Body of pancreas (tissue), 4 donors: ENCODE measurements around the gene SLC8A2. TPM values are rescaled to one million over a fixed set of nuclear protein-coding genes. Genes with fewer than 3 reads are reported as not detected.

Experiments
- ATAC-seq: fragments of 150-250 bp; one replicate; pipeline ENCODE4 v1.9.1; 2016
- DNase-seq, 4 donors: peaks; one replicate each; pipeline ENCODE4 v3.0.0-alpha.2; 2019
- H3K27ac ChIP-seq, 4 donors: fragments of 200-600 bp; sonication (generic); 1 replicate in 3 of 4; 2 replicates in 1 of 4; pipeline versions ENCODE4 v1.5.1 to v1.6.1; 2016 to 2019; ENCODE audit warnings: mild to moderate bottlenecking in 1 of 4, mixed read lengths in 1 of 4, moderate library complexity in 1 of 4
- H3K27me3 ChIP-seq, 2 donors: fragments of 200-600 bp; sonication (generic); one replicate each; pipeline ENCODE4 v1.6.0; 2016; ENCODE audit warnings: mild to moderate bottlenecking in 1 of 2
- H3K36me3 ChIP-seq, 2 donors: fragments of 200-600 bp; sonication (generic); replicated peaks in 1 of 2; 2 replicates each; pipeline ENCODE4 v1.5.1; 2016; ENCODE audit warnings: low read depth in 2 of 2; ENCODE audit not compliant: insufficient read depth in 1 of 2
- H3K4me1 ChIP-seq: fragments of 200-600 bp; sonication (generic); one replicate; pipeline ENCODE4 v1.6.0; 2016
- H3K4me3 ChIP-seq, 2 donors: fragments of 200-600 bp; sonication (generic); 1 replicate in 1 of 2; 2 replicates in 1 of 2; pipeline ENCODE4 v1.5.1; 2016 to 2019
- H3K9me3 ChIP-seq, 3 donors: fragments of 200-600 bp; sonication (generic); 1 replicate in 2 of 3; 2 replicates in 1 of 3; pipeline ENCODE4 v1.5.1; 2016
- CTCF ChIP-seq, 7 experiments: fragments of 450-650 bp in 4 of 7; fragments of 200-600 bp in 3 of 7; sonication (generic) in 3 of 7; IDR thresholded peaks; one replicate each; pipeline ENCODE4 v1.5.1; 2016 to 2019; ENCODE audit warnings: antibody characterized with exemption in 7 of 7
- POLR2A ChIP-seq, 3 donors: fragments of 450-650 bp; IDR thresholded peaks; one replicate each; pipeline ENCODE4 v1.6.1; 2016; ENCODE audit warnings: antibody characterized with exemption in 3 of 3, mild to moderate bottlenecking in 2 of 3
- WGBS, 2 donors: methylation state at CpG; one replicate each; pipeline ENCODE4 v1.1.5; 2017; 5-methylcytosine and 5-hydroxymethylcytosine counted together
- intact Hi-C: fragments of 100-400 bp; cut with DNase I; formaldehyde crosslinking; loops from one replicate; pipeline ENCODE4 v1.15.1; 2023
- total RNA-seq, 2 donors: library from RNA; depleted of rRNA; stranded (reverse); fragments of >200 nt; gene quantifications; one replicate each; pipeline ENCODE4 v1.1.0, GENCODE V29; 2016

SLC8A2 gene
- total RNA-seq, 2 donors from 2014 or later: 8.0 to 31.6 TPM

GRCh38 chr19:47481460-47482052 is 9.9 kb upstream of the SLC8A2 start:
- no peak for DNase-seq
- TF ChIP-seq POLR2A (IDR thresholded peaks at IDR 0.05): no peak
- TF ChIP-seq CTCF (IDR thresholded peaks at IDR 0.05): no peak
- peaks cover 20% of the 10 kb centered on the region for H3K4me1 ChIP-seq
- no peak overlapping the region for H3K4me3 ChIP-seq
- 90 to 93% methylated on average over 4 of the region's 4 CpGs for WGBS, 2 donors
- no peaks in the 10 kb centered on the region for H3K36me3 ChIP-seq
- H3K9me3 ChIP-seq: no peaks in the 10 kb centered on the region
- intact Hi-C loops: no loop called here
- no peak for ATAC-seq
- no peaks in the 10 kb centered on the region for H3K27me3 ChIP-seq
- H3K27ac ChIP-seq: no peak overlapping the region

- peaks cover 20% of the 10 kb centered on the region for H3K4me1 ChIP-seq
- no peaks in the 10 kb centered on the region for H3K9me3 ChIP-seq
- intact Hi-C loops: no loop called here
- ATAC-seq (no peak), DNase-seq (no peak)
- H3K27me3 ChIP-seq: no peaks in the 10 kb centered on the region
- no peaks in the 10 kb centered on the region for H3K36me3 ChIP-seq
- H3K4me3 ChIP-seq: no peak overlapping the region
- no peak overlapping the region for H3K27ac ChIP-seq
- TF ChIP-seq POLR2A (IDR thresholded peaks at IDR 0.05) (no peak), CTCF (IDR thresholded peaks at IDR 0.05) (no peak)
- WGBS, 2 donors: 79 to 81% methylated on average over 15 of the region's 16 CpGs
Measured at GRCh38 chr19:47480658-47481057, 9.0 kb upstream of the SLC8A2 start.

- H3K4me3 ChIP-seq: no peak overlapping the region
- H3K27ac ChIP-seq: no peak overlapping the region
- no peak for TF ChIP-seq POLR2A (IDR thresholded peaks at IDR 0.05)
- TF ChIP-seq CTCF (IDR thresholded peaks at IDR 0.05): no peak
- no peak for DNase-seq
- no peak for ATAC-seq
- intact Hi-C loops: no loop called here
- H3K9me3 ChIP-seq: no peaks in the 10 kb centered on the region
- 24 to 39% methylated on average over 9 to 27 of the region's 39 CpGs for WGBS, 2 donors
- no peaks in the 10 kb centered on the region for H3K27me3 ChIP-seq
- H3K4me1 ChIP-seq: peaks cover 14% of the 10 kb centered on the region
- no peaks in the 10 kb centered on the region for H3K36me3 ChIP-seq
Measured at GRCh38 chr19:47479701-47480503, 8.2 kb upstream of the SLC8A2 start.

- 64 to 70% methylated on average over 3 to 17 of the region's 17 CpGs for WGBS, 2 donors
- no peaks in the 10 kb centered on the region for H3K36me3 ChIP-seq
- TF ChIP-seq POLR2A (IDR thresholded peaks at IDR 0.05): no peak
- TF ChIP-seq CTCF (IDR thresholded peaks at IDR 0.05): no peak
- H3K4me3 ChIP-seq: no peak overlapping the region
- no peaks in the 10 kb centered on the region for H3K27me3 ChIP-seq
- H3K27ac ChIP-seq: no peak overlapping the region
- no peak for ATAC-seq
- no peaks in the 10 kb centered on the region for H3K9me3 ChIP-seq
- no peak for DNase-seq
- intact Hi-C loops: no loop called here
- H3K4me1 ChIP-seq: peaks cover 9% of the 10 kb centered on the region
Measured at GRCh38 chr19:47476438-47476972, 4.8 kb upstream of the SLC8A2 start.
